GM12878 (cell line): Measurements from ENCODE around the gene ACTG1. TPM values are rescaled to one million over a fixed set of nuclear protein-coding genes. Genes with fewer than 3 reads are reported as not detected.

ENCODE experiments used
- ATAC-seq: fragments of 200-7000 bp; cut with Tn5 transposase; 3 replicates; pipeline ENCODE4 v1.9.1; 2020; ENCODE audit warnings: mild to moderate bottlenecking, moderate library complexity
- BruUV-seq: library from RNA; stranded (reverse); fragments of 400-500 nt; replicated peaks from 2 replicates; lab custom pipeline; 2021; lab: Mats Ljungman, UMichigan
- CTCF ChIA-PET: fragments of 300-600 bp; sonication (Branson Sonifier 250); formaldehyde crosslinking; extraction: SDS; loops from one replicate; lab custom pipeline; 2021; ENCODE audit warnings: inconsistent platforms; lab: Yijun Ruan, JAX
- POLR2A ChIA-PET: fragments of 350-600 bp; formaldehyde crosslinking; extraction: SDS; loops from one replicate; lab custom pipeline; 2021; ENCODE audit warnings: inconsistent platforms; lab: Charles Lee
- RAD21 ChIA-PET: fragments of 300-600 bp; sonication (Branson Sonifier 250); formaldehyde crosslinking; loops from one replicate; lab custom pipeline; 2023; ENCODE audit warnings: antibody characterized with exemption; ENCODE audit not compliant: unreplicated experiment; lab: Charles Lee
- SMC1A ChIA-PET: fragments of 300-600 bp; sonication (Branson Sonifier 250); formaldehyde crosslinking; loops from one replicate; lab custom pipeline; 2023; ENCODE audit not compliant: unreplicated experiment, uncharacterized antibody; lab: Charles Lee
- DNase-seq: peaks from one replicate; pipeline ENCODE4 v3.0.0-alpha.2; 2011; ENCODE audit warnings: low read depth, low spot score
- FAIRE-seq: peaks from 3 replicates; lab custom pipeline; 2011; peaks lifted over from hg19 to GRCh38; lab: Jason Lieb, UNC
- H2AFZ ChIP-seq: 2 replicates; pipeline ENCODE4 v1.6.0; 2011; ENCODE audit warnings: low read depth, low read length, control low read depth; ENCODE audit not compliant: control insufficient read depth
- H3K27ac ChIP-seq: 2 replicates; pipeline ENCODE4 v1.5.1; 2011; ENCODE audit warnings: control low read depth; ENCODE audit not compliant: control insufficient read depth, insufficient read depth
- H3K27me3 ChIP-seq, 2 experiments: replicated peaks in 1 of 2; 2 replicates each; pipeline versions ENCODE4 v1.6.0 to v1.6.1; 2011; ENCODE audit warnings: low read length in 1 of 2; ENCODE audit not compliant: control insufficient read depth in 2 of 2, insufficient read depth in 2 of 2
- H3K36me3 ChIP-seq, 2 experiments: 2 replicates each; pipeline ENCODE4 v1.5.1; 2011; ENCODE audit warnings: low read length in 1 of 2; ENCODE audit not compliant: control insufficient read depth in 2 of 2, insufficient read depth in 2 of 2
- H3K4me1 ChIP-seq: 2 replicates; pipeline ENCODE4 v1.6.1; 2011; ENCODE audit warnings: mild to moderate bottlenecking, low read length, moderate library complexity, mixed read lengths; ENCODE audit not compliant: control insufficient read depth, insufficient read depth
- H3K4me2 ChIP-seq: 2 replicates; pipeline ENCODE4 v1.6.0; 2011; ENCODE audit warnings: control low read depth; ENCODE audit not compliant: control insufficient read depth, insufficient read depth
- H3K4me3 ChIP-seq: fragments of 200-600 bp; sonication (generic); 2 replicates; pipeline ENCODE4 v1.5.1; 2016
- H3K79me2 ChIP-seq: 2 replicates; pipeline ENCODE4 v1.6.0; 2011; ENCODE audit warnings: low read length; ENCODE audit not compliant: control insufficient read depth, insufficient read depth
- H3K9ac ChIP-seq: 2 replicates; pipeline ENCODE4 v1.8.0; 2011; ENCODE audit warnings: low read length, control low read depth, mixed read lengths; ENCODE audit not compliant: control insufficient read depth, insufficient read depth
- H3K9me3 ChIP-seq: replicated peaks from 3 replicates; pipeline ENCODE4 v1.5.1; 2011; ENCODE audit warnings: mild to moderate bottlenecking, low read length; ENCODE audit not compliant: control insufficient read depth, insufficient read depth
- H4K20me1 ChIP-seq: 2 replicates; pipeline ENCODE4 v1.6.0; 2011; ENCODE audit not compliant: control insufficient read depth, insufficient read depth
- CTCF ChIP-seq, 3 experiments: IDR thresholded peaks in 2 of 3; conservative IDR thresholded peaks in 1 of 3; 2 replicates each; pipeline ENCODE4 v1.5.1; 2011; ENCODE audit warnings: low read depth in 3 of 3, low read length in 3 of 3, mild to moderate bottlenecking in 3 of 3, control low read depth in 2 of 3, moderate library complexity in 2 of 3, inconsistent platforms in 1 of 3, mixed read lengths in 1 of 3; ENCODE audit not compliant: control insufficient read depth in 2 of 3, insufficient read depth in 1 of 3; ENCODE audit errors: extremely low read depth in 1 of 3
- ELK1 ChIP-seq: IDR thresholded peaks from 2 replicates; pipeline ENCODE4 v1.6.1; 2012; ENCODE audit warnings: low read depth, low read length, improper control_type of control experiment
- HDAC2 ChIP-seq: fragments of 200-600 bp; sonication (generic); IDR thresholded peaks from 2 replicates; pipeline ENCODE4 v1.6.1; 2017
- JUND ChIP-seq: IDR thresholded peaks from 2 replicates; pipeline ENCODE4 v1.6.1; 2012; ENCODE audit warnings: low read depth, mild to moderate bottlenecking, low read length, improper control_type of control experiment, moderate library complexity
- KLF5 ChIP-seq: fragments of 450-650 bp; IDR thresholded peaks from 2 replicates; pipeline ENCODE4 v1.6.1; 2014; ENCODE audit warnings: mild to moderate bottlenecking; ENCODE audit not compliant: partially characterized antibody
- RELA ChIP-seq: fragments of 450-650 bp; IDR thresholded peaks from 2 replicates; pipeline ENCODE4 v1.8.0; 2014; ENCODE audit warnings: borderline replicate concordance; ENCODE audit not compliant: partially characterized antibody
- RUNX3 ChIP-seq: IDR thresholded peaks from 2 replicates; pipeline ENCODE4 v1.6.1; 2012; ENCODE audit warnings: low read length, inconsistent platforms
- SMARCA5 ChIP-seq: fragments of 450-650 bp; IDR thresholded peaks from 2 replicates; pipeline ENCODE4 v1.6.1; 2017; ENCODE audit warnings: mild to moderate bottlenecking
- ZNF24 ChIP-seq: fragments of 450-650 bp; IDR thresholded peaks from 2 replicates; pipeline ENCODE4 v1.6.1; 2017; ENCODE audit warnings: antibody characterized with exemption, mild to moderate bottlenecking
- ZNF274 ChIP-seq: IDR thresholded peaks from one replicate; pipeline ENCODE4 v1.8.0; 2011; ENCODE audit not compliant: insufficient read length, insufficient read depth
- ZNF687 ChIP-seq: fragments of 450-650 bp; IDR thresholded peaks from 2 replicates; pipeline ENCODE4 v1.6.1; 2017; ENCODE audit warnings: mild to moderate bottlenecking, moderate library complexity
- WGBS: methylation state at CpG from one replicate; pipeline ENCODE4 v1.1.6; 2016; ENCODE audit warnings: low lambda C conversion rate; ENCODE audit not compliant: insufficient replicate concordance, insufficient coverage; ENCODE audit errors: missing lambda C conversion rate; 5-methylcytosine and 5-hydroxymethylcytosine counted together
- in situ Hi-C: fragments of 300-500 bp; cut with MboI; formaldehyde crosslinking; loops from 9 replicates; pipeline ENCODE4 v1.14.3; 2018; ENCODE audit warnings: mixed read lengths
- intact Hi-C: fragments of 100-400 bp; cut with micrococcal nuclease; formaldehyde crosslinking; loops from one replicate; pipeline ENCODE4 v1.14.2; 2022; ENCODE audit not compliant: unreplicated experiment
- polyA plus RNA-seq, 11 experiments: library from polyadenylated mRNA; depleted of rRNA in 4 of 11; unstranded in 6 of 11; stranded (reverse) in 5 of 11; fragments of >200 nt; fragmentation: Nextera tagmentation in 4 of 11; fragmentation: Illumina TruSeq in 1 of 11; extraction: Ambion mirVana in 4 of 11; extraction: Trizol in 1 of 11; gene quantifications; 1 replicate in 1 of 11; 2 replicates in 10 of 11; pipeline versions ENCODE4 v1.2.1 to v1.2.3, GENCODE V29; 2011 to 2016; ENCODE audit warnings: inconsistent platforms in 2 of 11, missing spikeins in 2 of 11, low read depth in 1 of 11
- total RNA-seq, 4 experiments: library from RNA; depleted of rRNA in 3 of 4; stranded (reverse); fragments of >200 nt in 3 of 4; fragmentation: Illumina TruSeq in 1 of 4; extraction: Trizol in 1 of 4; gene quantifications; 2 replicates each; pipeline versions ENCODE4 v1.2.1 to v1.2.3, GENCODE V29; 2013 to 2021
- TF ChIP-seq, protein P1 (sequence below): IDR thresholded peaks from 2 replicates; pipeline ENCODE4 v1.6.1; 2012; ENCODE audit warnings: mild to moderate bottlenecking, low read depth, low read length

Gene ACTG1
- total and polyA plus RNA-seq, 10 of the 15 experiments (the other 5 are each of a cell fraction or from before 2014, with no cell fraction given), result 810 to 6,105 (median 3,650) TPM

DNA sequence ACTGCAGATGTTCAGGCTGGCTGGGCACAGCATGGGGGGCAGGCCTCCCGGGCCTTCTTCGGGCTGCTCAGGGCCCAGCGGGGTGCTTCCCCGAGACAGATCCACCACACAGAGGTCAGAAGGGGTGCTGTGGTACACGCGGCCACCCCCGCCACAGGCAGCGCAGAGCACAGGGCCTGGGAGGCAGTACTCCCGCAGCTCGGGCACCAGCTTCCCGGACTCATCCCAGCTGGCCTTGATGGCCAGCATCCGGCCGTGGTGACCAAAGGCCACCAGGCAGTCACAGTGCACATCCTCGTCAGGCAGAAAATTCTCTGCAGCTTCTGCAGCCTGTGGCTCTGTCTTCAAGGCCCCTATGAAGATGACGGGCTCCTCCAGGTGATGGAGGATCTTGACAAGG is 37.7 kb upstream of the ACTG1 start (continued):
- TF ChIP-seq SMARCA5 (no peak), KLF5 (no peak), ZNF24 (no peak), ELK1 (no peak), CTCF (IDR thresholded peaks at IDR 0.05 in 2 of 3, conservative IDR thresholded peaks at IDR 0.05 in 1 of 3; ENCODE audit: control insufficient read depth in 2 of 3, extremely low read depth in 1 of 3, insufficient read depth in 1 of 3, low read depth in 3 of 3, low read length in 3 of 3) (no peak)

GRCh38 chr17:81549826-81550225 is 37.2 kb upstream of the ACTG1 start:
- Histone ChIP-seq H3K79me2 (peaks cover 24% of the 10 kb centered on the region), H3K9me3 (no peaks in the 10 kb centered on the region), H3K27ac (no peak overlapping the region), H3K36me3 (peaks cover 11 to 30% of the 10 kb centered on the region in 2 experiments; a peak in 3 of 4 replicates), H3K4me3 (no peak overlapping the region), H4K20me1 (no peaks in the 10 kb centered on the region), H2AFZ (no peak overlapping the region), H3K27me3 (no peaks in the 10 kb centered on the region), H3K4me2 (peak overlapping the region; percentile 38), H3K9ac (no peak overlapping the region), H3K4me1 (peaks cover 14% of the 10 kb centered on the region)
- in situ Hi-C loops, result no loop called here
- ChIA-PET POLR2A (no interaction called here), RAD21 (no interaction called here), SMC1A (interaction anchor here (1.1 kb wide), 2 partner anchors 31 to 51 kb away, joined by 3 read pairs; no protein-coding TSS in a partner anchor), CTCF (interaction anchor here (1.5 kb wide), 1 partner anchor 51 kb away, joined by 4 read pairs; no protein-coding TSS in a partner anchor)
- 89% methylated on average over 8 of the region's 8 CpGs for WGBS
- BruUV-seq, result no TSS peak
- intact Hi-C loops, result no loop called here
- no peak for ATAC-seq
- DNase-seq, result no peak
- no peak for FAIRE-seq
- TF ChIP-seq HDAC2, result no peak
- no peak for TF ChIP-seq ZNF274
- no peak for TF ChIP-seq ZNF687
- TF ChIP-seq, protein P1, sequence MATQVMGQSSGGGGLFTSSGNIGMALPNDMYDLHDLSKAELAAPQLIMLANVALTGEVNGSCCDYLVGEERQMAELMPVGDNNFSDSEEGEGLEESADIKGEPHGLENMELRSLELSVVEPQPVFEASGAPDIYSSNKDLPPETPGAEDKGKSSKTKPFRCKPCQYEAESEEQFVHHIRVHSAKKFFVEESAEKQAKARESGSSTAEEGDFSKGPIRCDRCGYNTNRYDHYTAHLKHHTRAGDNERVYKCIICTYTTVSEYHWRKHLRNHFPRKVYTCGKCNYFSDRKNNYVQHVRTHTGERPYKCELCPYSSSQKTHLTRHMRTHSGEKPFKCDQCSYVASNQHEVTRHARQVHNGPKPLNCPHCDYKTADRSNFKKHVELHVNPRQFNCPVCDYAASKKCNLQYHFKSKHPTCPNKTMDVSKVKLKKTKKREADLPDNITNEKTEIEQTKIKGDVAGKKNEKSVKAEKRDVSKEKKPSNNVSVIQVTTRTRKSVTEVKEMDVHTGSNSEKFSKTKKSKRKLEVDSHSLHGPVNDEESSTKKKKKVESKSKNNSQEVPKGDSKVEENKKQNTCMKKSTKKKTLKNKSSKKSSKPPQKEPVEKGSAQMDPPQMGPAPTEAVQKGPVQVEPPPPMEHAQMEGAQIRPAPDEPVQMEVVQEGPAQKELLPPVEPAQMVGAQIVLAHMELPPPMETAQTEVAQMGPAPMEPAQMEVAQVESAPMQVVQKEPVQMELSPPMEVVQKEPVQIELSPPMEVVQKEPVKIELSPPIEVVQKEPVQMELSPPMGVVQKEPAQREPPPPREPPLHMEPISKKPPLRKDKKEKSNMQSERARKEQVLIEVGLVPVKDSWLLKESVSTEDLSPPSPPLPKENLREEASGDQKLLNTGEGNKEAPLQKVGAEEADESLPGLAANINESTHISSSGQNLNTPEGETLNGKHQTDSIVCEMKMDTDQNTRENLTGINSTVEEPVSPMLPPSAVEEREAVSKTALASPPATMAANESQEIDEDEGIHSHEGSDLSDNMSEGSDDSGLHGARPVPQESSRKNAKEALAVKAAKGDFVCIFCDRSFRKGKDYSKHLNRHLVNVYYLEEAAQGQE, result no peak
- TF ChIP-seq JUND, result no peak
- no peak for TF ChIP-seq RELA
- TF ChIP-seq RUNX3, result no peak
- TF ChIP-seq SMARCA5, result no peak
